GM18508 (cell line): ENCODE measurements around the gene KRT73.

Experiments
- ATAC-seq: cut with Tn5 transposase; IDR thresholded peaks from one replicate; pipeline ENCODE4 v1.9.1; 2021; ENCODE audit warnings: moderate number of reproducible peaks; ENCODE audit not compliant: insufficient read depth, unreplicated experiment

KRT73 gene

GRCh38 chr12:52627395-52628110 lies 9.2 kb upstream of the KRT73 start:
- no peak for ATAC-seq

GRCh38 chr12:52622349-52622748 lies 4.0 kb upstream of the KRT73 start:
- ATAC-seq: no peak

- no peak for ATAC-seq
Measured at GRCh38 chr12:52618866-52619265, 507 bp upstream of the KRT73 start.

GRCh38 chr12:52617403-52617785 lies 965 bp downstream of the KRT73 start:
- ATAC-seq: no peak

- ATAC-seq: no peak
Measured at GRCh38 chr12:52616680-52617402, 1.5 kb downstream of the KRT73 start.

GRCh38 chr12:52615912-52616311 lies 2.4 kb downstream of the KRT73 start:
- no peak for ATAC-seq

- no peak for ATAC-seq
Measured at GRCh38 chr12:52615208-52615868, 3.0 kb downstream of the KRT73 start.

- no peak for ATAC-seq
Measured at GRCh38 chr12:52614381-52615207, 3.8 kb downstream of the KRT73 start.

GRCh38 chr12:52613384-52614030 lies 4.9 kb downstream of the KRT73 start:
- no peak for ATAC-seq

- no peak for ATAC-seq
Measured at GRCh38 chr12:52612431-52613383, 5.7 kb downstream of the KRT73 start.

GRCh38 chr12:52611080-52611468 lies 7.3 kb downstream of the KRT73 start:
- no peak for ATAC-seq

- no peak for ATAC-seq
Measured at GRCh38 chr12:52608826-52609630, 9.3 kb downstream of the KRT73 start.

- no peak for ATAC-seq
Measured at GRCh38 chr12:52608161-52608560, 10.2 kb downstream of the KRT73 start.

GRCh38 chr12:52607314-52607713 lies 11.0 kb downstream of the KRT73 start:
- no peak for ATAC-seq

GRCh38 chr12:52606581-52607218 lies 11.7 kb downstream of the KRT73 start:
- ATAC-seq: no peak

- no peak for ATAC-seq
Measured at GRCh38 chr12:52606096-52606495, 12.3 kb downstream of the KRT73 start.

GRCh38 chr12:52605542-52605941 lies 12.8 kb downstream of the KRT73 start:
- no peak for ATAC-seq

- ATAC-seq: no peak
Measured at GRCh38 chr12:52604859-52605258, 13.5 kb downstream of the KRT73 start.
